Keratinocyte (primary cell): ENCODE measurements around the gene RAB1B. TPM values are rescaled to one million over a fixed set of nuclear protein-coding genes. Genes with fewer than 3 reads are reported as not detected.

ENCODE experiments used
- DNase-seq: peaks from one replicate; pipeline ENCODE4 v3.0.0-alpha.2; 2011; ENCODE audit warnings: low read depth, missing footprints, low spot score
- FAIRE-seq: peaks from 2 replicates; lab custom pipeline; 2011; peaks lifted over from hg19 to GRCh38; lab: Jason Lieb, UNC
- H2AFZ ChIP-seq: 2 replicates; pipeline ENCODE4 v1.6.0; 2012; ENCODE audit warnings: low read length, control low read depth, inconsistent platforms; ENCODE audit not compliant: control insufficient read depth
- H3K27ac ChIP-seq: 2 replicates; pipeline ENCODE4 v1.5.1; 2011; ENCODE audit warnings: low read length; ENCODE audit not compliant: control insufficient read depth, insufficient read depth
- H3K27me3 ChIP-seq: 3 replicates; pipeline ENCODE4 v1.6.0; 2011; ENCODE audit warnings: low read length; ENCODE audit not compliant: control insufficient read depth, insufficient read depth; ENCODE audit errors: extremely low read depth
- H3K36me3 ChIP-seq, 2 experiments: 2 replicates in 1 of 2; 3 replicates in 1 of 2; pipeline ENCODE4 v1.5.1; 2011; ENCODE audit warnings: low read length in 2 of 2, mild to moderate bottlenecking in 1 of 2; ENCODE audit not compliant: control insufficient read depth in 2 of 2, insufficient read depth in 2 of 2; ENCODE audit errors: extremely low read depth in 1 of 2
- H3K4me1 ChIP-seq: 3 replicates; pipeline ENCODE4 v1.5.1; 2011; ENCODE audit warnings: low read length; ENCODE audit not compliant: control insufficient read depth, insufficient read depth; ENCODE audit errors: extremely low read depth
- H3K4me2 ChIP-seq: 3 replicates; pipeline ENCODE4 v1.6.0; 2011; ENCODE audit warnings: low read depth, low read length; ENCODE audit not compliant: control insufficient read depth, insufficient read depth; ENCODE audit errors: extremely low read depth
- H3K4me3 ChIP-seq, 3 experiments: fragments of 200-600 bp in 1 of 3; sonication (generic) in 1 of 3; 2 replicates in 2 of 3; 3 replicates in 1 of 3; pipeline ENCODE4 v1.5.1; 2011 to 2016; ENCODE audit warnings: low read length in 3 of 3, mild to moderate bottlenecking in 3 of 3, control low read depth in 2 of 3, inconsistent platforms in 1 of 3, low read depth in 1 of 3, mixed read lengths in 1 of 3, mixed run types in 1 of 3, moderate library complexity in 1 of 3; ENCODE audit not compliant: control insufficient read depth in 2 of 3, insufficient read depth in 2 of 3; ENCODE audit errors: extremely low read depth in 1 of 3
- H3K79me2 ChIP-seq: 2 replicates; pipeline ENCODE4 v1.6.0; 2012; ENCODE audit warnings: low read length; ENCODE audit not compliant: control insufficient read depth, insufficient read depth
- H3K9ac ChIP-seq: 3 replicates; pipeline ENCODE4 v1.6.0; 2011; ENCODE audit warnings: low read length; ENCODE audit not compliant: control insufficient read depth, insufficient read depth; ENCODE audit errors: extremely low read depth
- H3K9me1 ChIP-seq: 3 replicates; pipeline ENCODE4 v1.6.0; 2011; ENCODE audit warnings: low read length; ENCODE audit not compliant: control insufficient read depth, insufficient read depth; ENCODE audit errors: extremely low read depth
- H3K9me3 ChIP-seq: 2 replicates; pipeline ENCODE4 v1.5.1; 2012; ENCODE audit warnings: low read depth, low read length; ENCODE audit not compliant: control insufficient read depth
- H4K20me1 ChIP-seq: 3 replicates; pipeline ENCODE4 v1.6.0; 2011; ENCODE audit warnings: low read length; ENCODE audit not compliant: control insufficient read depth, insufficient read depth; ENCODE audit errors: extremely low read depth
- EZH2 ChIP-seq: IDR thresholded peaks from one replicate; pipeline ENCODE4 v1.6.1; 2012; ENCODE audit warnings: inconsistent platforms, mild to moderate bottlenecking, low read length, moderate library complexity
- dilution Hi-C: fragments of 300-500 bp; cut with MboI; formaldehyde crosslinking; loops from one replicate; pipeline ENCODE4 v1.7.0; 2020; ENCODE audit warnings: low sequenced_read_pairs; ENCODE audit not compliant: extremely low pct_ligation_motif_present
- polyA plus RNA-seq, 5 experiments: library from polyadenylated mRNA; depleted of rRNA in 3 of 5; stranded (reverse) in 3 of 5; stranded (forward) in 1 of 5; unstranded in 1 of 5; fragments of >200 nt; gene quantifications; 1 replicate in 1 of 5; 2 replicates in 3 of 5; 3 replicates in 1 of 5; pipeline versions ENCODE4 v1.2.1 to v1.2.3, GENCODE V29; 2011 to 2012; ENCODE audit warnings: missing spikeins in 2 of 5, low read depth in 1 of 5, low replicate concordance in 1 of 5
- TF ChIP-seq, protein P1 (sequence below), 3 experiments: IDR thresholded peaks in 1 of 3; conservative IDR thresholded peaks in 1 of 3; optimal IDR thresholded peaks in 1 of 3; 2 replicates in 2 of 3; 3 replicates in 1 of 3; pipeline versions ENCODE3 to v1.5.1; 2011; ENCODE audit warnings: low read length in 3 of 3, mild to moderate bottlenecking in 3 of 3, moderate library complexity in 2 of 3, control low read depth in 1 of 3, inconsistent platforms in 1 of 3; ENCODE audit not compliant: insufficient read depth in 2 of 3; ENCODE audit errors: extremely low read depth in 1 of 3

Gene RAB1B
- polyA plus RNA-seq, 1 donor (not counting 4 experiments of a cell fraction or from before 2014, with no cell fraction given), result 133 TPM

DNA sequence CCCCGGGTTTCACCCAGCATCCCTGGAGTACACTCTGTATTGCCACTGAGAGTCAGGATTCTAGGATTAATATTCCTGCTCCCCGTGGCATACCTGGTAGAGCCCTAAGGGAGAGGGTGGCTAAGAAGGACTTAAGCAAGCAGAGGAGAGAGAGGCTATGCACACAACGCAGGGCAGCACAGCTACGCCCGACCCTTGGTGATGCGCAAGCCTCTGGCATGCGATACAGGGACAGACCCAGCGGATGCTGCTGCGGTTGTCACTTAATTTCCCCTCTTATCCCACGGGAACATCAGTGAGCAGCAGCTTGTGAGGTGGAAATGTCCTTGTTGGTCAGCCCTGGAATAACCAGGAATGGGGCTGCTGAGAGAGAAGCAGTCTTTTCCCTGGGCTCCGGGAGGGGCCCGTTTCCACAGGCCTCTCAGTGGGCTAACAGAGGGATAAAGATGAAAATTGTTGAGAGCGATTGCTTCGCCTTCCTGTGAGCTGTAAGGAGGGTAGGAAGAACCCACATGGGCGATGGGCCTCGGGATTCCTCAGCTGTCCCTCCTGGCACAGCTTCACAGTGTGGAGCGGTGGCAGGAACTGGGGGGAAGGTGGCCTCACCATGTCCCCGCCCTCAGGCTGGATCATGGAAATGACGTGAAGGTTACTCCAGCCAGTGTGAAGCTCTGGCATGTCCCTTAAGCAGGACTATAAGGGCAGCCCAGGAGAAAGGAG, 48.4 kb upstream of the RAB1B start:
- no peak for FAIRE-seq
- H3K27me3 ChIP-seq, result no peaks in the 10 kb centered on the region
- H3K9ac ChIP-seq, result no peak overlapping the region
- no peaks in the 10 kb centered on the region for H3K9me1 ChIP-seq
- H2AFZ ChIP-seq, result no peak overlapping the region
- no peaks in the 10 kb centered on the region for H4K20me1 ChIP-seq
- H3K79me2 ChIP-seq, result no peaks in the 10 kb centered on the region
- H3K9me3 ChIP-seq, result no peaks in the 10 kb centered on the region
- H3K4me3 ChIP-seq, result no peak overlapping the region
- H3K27ac ChIP-seq, result no peak overlapping the region
- DNase-seq, result no peak
- no peaks in the 10 kb centered on the region for H3K4me1 ChIP-seq
- no peak overlapping the region for H3K4me2 ChIP-seq
- dilution Hi-C loops, result no loop called here
- H3K36me3 ChIP-seq, result peaks cover 26 to 31% of the 10 kb centered on the region in 2 experiments
- TF ChIP-seq, protein P1, sequence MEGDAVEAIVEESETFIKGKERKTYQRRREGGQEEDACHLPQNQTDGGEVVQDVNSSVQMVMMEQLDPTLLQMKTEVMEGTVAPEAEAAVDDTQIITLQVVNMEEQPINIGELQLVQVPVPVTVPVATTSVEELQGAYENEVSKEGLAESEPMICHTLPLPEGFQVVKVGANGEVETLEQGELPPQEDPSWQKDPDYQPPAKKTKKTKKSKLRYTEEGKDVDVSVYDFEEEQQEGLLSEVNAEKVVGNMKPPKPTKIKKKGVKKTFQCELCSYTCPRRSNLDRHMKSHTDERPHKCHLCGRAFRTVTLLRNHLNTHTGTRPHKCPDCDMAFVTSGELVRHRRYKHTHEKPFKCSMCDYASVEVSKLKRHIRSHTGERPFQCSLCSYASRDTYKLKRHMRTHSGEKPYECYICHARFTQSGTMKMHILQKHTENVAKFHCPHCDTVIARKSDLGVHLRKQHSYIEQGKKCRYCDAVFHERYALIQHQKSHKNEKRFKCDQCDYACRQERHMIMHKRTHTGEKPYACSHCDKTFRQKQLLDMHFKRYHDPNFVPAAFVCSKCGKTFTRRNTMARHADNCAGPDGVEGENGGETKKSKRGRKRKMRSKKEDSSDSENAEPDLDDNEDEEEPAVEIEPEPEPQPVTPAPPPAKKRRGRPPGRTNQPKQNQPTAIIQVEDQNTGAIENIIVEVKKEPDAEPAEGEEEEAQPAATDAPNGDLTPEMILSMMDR (optimal IDR thresholded peaks at IDR 0.05 in 1 of 3, IDR thresholded peaks at IDR 0.05 in 1 of 3, conservative IDR thresholded peaks at IDR 0.05 in 1 of 3; ENCODE audit: extremely low read depth in 1 of 3, insufficient read depth in 2 of 3, low read length in 3 of 3), result no peak
- no peak for TF ChIP-seq EZH2

DNA sequence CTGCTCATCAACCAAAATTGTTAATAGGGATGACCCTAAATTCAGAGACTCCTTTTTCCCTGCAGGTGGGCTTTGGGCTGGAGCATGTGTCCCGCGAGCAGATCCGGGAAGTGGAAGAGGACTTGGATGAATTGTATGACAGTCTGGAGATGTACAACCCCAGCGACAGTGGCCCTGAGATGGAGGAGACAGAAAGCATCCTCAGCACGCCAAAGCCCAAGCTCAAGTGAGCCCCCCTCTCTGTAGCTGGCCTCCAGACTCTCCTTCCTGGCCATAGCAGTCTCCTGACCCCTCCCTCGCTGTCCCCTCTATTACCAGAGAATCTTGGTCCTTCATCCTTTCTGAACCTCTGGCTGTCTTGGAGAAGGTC, 47.9 kb upstream of the RAB1B start:
- no peak for FAIRE-seq

More for the DNA sequence above, 47.9 kb upstream of the RAB1B start:
- no peak overlapping the region for H3K9ac ChIP-seq
- dilution Hi-C loops, result no loop called here
- no peaks in the 10 kb centered on the region for H3K27me3 ChIP-seq
- DNase-seq, result no peak
- no peak overlapping the region for H3K4me3 ChIP-seq
- no peak overlapping the region for H2AFZ ChIP-seq
- TF ChIP-seq, protein P1 (optimal IDR thresholded peaks at IDR 0.05 in 1 of 3, IDR thresholded peaks at IDR 0.05 in 1 of 3, conservative IDR thresholded peaks at IDR 0.05 in 1 of 3; ENCODE audit: extremely low read depth in 1 of 3, insufficient read depth in 2 of 3, low read length in 3 of 3), result no peak
- TF ChIP-seq EZH2, result no peak
- H3K4me2 ChIP-seq, result no peak overlapping the region
- no peaks in the 10 kb centered on the region for H3K4me1 ChIP-seq
- H3K9me1 ChIP-seq, result no peaks in the 10 kb centered on the region
- H3K36me3 ChIP-seq, result peaks cover 27 to 32% of the 10 kb centered on the region in 2 experiments
- H4K20me1 ChIP-seq, result no peaks in the 10 kb centered on the region
- no peaks in the 10 kb centered on the region for H3K79me2 ChIP-seq
- no peaks in the 10 kb centered on the region for H3K9me3 ChIP-seq
- H3K27ac ChIP-seq, result no peak overlapping the region
